Body of pancreas (tissue), 4 donors: ENCODE data around the gene IL16.

Experiments used
- POLR2A ChIP-seq, 3 donors: fragments of 450-650 bp; IDR thresholded peaks; one replicate each; pipeline ENCODE4 v1.6.1; 2016; ENCODE audit warnings: antibody characterized with exemption in 3 of 3, mild to moderate bottlenecking in 2 of 3
- TF ChIP-seq, protein P1 (sequence below), 7 experiments: fragments of 450-650 bp in 4 of 7; fragments of 200-600 bp in 3 of 7; sonication (generic) in 3 of 7; IDR thresholded peaks; one replicate each; pipeline ENCODE4 v1.5.1; 2016 to 2019; ENCODE audit warnings: antibody characterized with exemption in 7 of 7

DNA sequence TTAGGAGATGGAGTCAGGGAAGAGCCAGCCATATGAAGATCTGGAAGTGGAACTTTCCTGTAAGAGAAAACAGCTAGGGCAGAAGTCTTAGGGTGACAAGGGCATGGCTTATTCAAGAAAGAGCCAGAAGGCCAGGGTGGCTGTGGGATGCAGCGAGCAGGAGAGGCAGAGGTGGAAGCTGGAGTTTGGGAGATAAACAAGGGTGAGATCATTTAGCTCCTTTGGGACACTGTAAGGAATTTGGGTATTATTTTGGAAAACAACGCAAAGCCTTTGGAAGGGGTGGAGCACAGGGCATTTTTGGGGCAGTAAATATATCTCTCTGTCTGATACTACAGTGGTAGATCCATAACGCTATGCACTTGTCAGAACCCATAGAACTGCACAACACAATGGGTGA lies 5.0 kb upstream of the IL16 start:
- TF ChIP-seq, protein P1, sequence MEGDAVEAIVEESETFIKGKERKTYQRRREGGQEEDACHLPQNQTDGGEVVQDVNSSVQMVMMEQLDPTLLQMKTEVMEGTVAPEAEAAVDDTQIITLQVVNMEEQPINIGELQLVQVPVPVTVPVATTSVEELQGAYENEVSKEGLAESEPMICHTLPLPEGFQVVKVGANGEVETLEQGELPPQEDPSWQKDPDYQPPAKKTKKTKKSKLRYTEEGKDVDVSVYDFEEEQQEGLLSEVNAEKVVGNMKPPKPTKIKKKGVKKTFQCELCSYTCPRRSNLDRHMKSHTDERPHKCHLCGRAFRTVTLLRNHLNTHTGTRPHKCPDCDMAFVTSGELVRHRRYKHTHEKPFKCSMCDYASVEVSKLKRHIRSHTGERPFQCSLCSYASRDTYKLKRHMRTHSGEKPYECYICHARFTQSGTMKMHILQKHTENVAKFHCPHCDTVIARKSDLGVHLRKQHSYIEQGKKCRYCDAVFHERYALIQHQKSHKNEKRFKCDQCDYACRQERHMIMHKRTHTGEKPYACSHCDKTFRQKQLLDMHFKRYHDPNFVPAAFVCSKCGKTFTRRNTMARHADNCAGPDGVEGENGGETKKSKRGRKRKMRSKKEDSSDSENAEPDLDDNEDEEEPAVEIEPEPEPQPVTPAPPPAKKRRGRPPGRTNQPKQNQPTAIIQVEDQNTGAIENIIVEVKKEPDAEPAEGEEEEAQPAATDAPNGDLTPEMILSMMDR (IDR thresholded peaks at IDR 0.05) = no peak
- TF ChIP-seq POLR2A (IDR thresholded peaks at IDR 0.05) = no peak
